ENCODE data around the gene LRRC55. TPM values are rescaled to one million over a fixed set of nuclear protein-coding genes. Genes with fewer than 3 reads are reported as not detected.

Gene LRRC55
- total and polyA plus RNA-seq, 2 donors (not counting 3 experiments of a cell fraction or from before 2014, with no cell fraction given) = not detected

- no peaks in the 10 kb centered on the region for H4K20me1 ChIP-seq (replicated peaks; ENCODE audit: control insufficient read depth, extremely low read depth, insufficient read depth, low read length)
- H3K4me3 ChIP-seq (replicated peaks in 1 of 3; ENCODE audit: insufficient read depth in 1 of 3, low read depth in 1 of 3, low read length in 3 of 3) = no peak overlapping the region
- H3K4me2 ChIP-seq (ENCODE audit: insufficient read depth, low read length) = no peak overlapping the region
- no peak for FAIRE-seq
- no peak overlapping the region for H3K27ac ChIP-seq (ENCODE audit: insufficient read depth, low read depth, low read length)
- no peaks in the 10 kb centered on the region for H3K9me3 ChIP-seq (replicated peaks; ENCODE audit: control insufficient read depth, insufficient read depth, low read length)
- H3K9me1 ChIP-seq (replicated peaks; ENCODE audit: control insufficient read depth, extremely low read depth, insufficient read depth, low read length) = no peaks in the 10 kb centered on the region
- POLR2A ChIA-PET = no interaction called here
- BruUV-seq (replicated peaks) = no TSS peak
- H3K79me2 ChIP-seq (ENCODE audit: control insufficient read depth, insufficient read depth, low read length) = no peaks in the 10 kb centered on the region
- H3K9ac ChIP-seq (replicated peaks; ENCODE audit: extremely low read depth, insufficient read depth, low read length) = no peak overlapping the region
- no peak for DNase-seq (ENCODE audit: low read depth, low spot score)
- H3K4me1 ChIP-seq (ENCODE audit: control insufficient read depth, extremely low read depth, insufficient read depth, low read length) = no peaks in the 10 kb centered on the region
- H3K36me3 ChIP-seq (ENCODE audit: control insufficient read depth in 2 of 2, extremely low read depth in 1 of 2, insufficient read depth in 2 of 2, low read length in 2 of 2) = no peaks in the 10 kb centered on the region
- CTCF ChIA-PET = no interaction called here
- dilution Hi-C loops (cut with MboI; ENCODE audit: extremely low pct_ligation_motif_present, low sequenced_read_pairs) (no loop called here), intact Hi-C loops (cut with micrococcal nuclease) (no loop called here)
- no peak for TF ChIP-seq JUN (IDR thresholded peaks at IDR 0.05; ENCODE audit: borderline replicate concordance, insufficient read depth, insufficient read length, low read depth)
- no peak for TF ChIP-seq EZH2 (IDR thresholded peaks at IDR 0.05; ENCODE audit: borderline replicate concordance, low read depth, low read length, severe bottlenecking)
- TF ChIP-seq, protein P1, sequence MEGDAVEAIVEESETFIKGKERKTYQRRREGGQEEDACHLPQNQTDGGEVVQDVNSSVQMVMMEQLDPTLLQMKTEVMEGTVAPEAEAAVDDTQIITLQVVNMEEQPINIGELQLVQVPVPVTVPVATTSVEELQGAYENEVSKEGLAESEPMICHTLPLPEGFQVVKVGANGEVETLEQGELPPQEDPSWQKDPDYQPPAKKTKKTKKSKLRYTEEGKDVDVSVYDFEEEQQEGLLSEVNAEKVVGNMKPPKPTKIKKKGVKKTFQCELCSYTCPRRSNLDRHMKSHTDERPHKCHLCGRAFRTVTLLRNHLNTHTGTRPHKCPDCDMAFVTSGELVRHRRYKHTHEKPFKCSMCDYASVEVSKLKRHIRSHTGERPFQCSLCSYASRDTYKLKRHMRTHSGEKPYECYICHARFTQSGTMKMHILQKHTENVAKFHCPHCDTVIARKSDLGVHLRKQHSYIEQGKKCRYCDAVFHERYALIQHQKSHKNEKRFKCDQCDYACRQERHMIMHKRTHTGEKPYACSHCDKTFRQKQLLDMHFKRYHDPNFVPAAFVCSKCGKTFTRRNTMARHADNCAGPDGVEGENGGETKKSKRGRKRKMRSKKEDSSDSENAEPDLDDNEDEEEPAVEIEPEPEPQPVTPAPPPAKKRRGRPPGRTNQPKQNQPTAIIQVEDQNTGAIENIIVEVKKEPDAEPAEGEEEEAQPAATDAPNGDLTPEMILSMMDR (IDR thresholded peaks at IDR 0.05; ENCODE audit: extremely low read depth in 1 of 2, insufficient read depth in 1 of 2, low read depth in 1 of 2, low read length in 2 of 2) = no peak
- no peak overlapping the region for H2AFZ ChIP-seq (ENCODE audit: low read depth, low read length)
- no peaks in the 10 kb centered on the region for H3K27me3 ChIP-seq (ENCODE audit: control insufficient read depth in 2 of 2, insufficient read depth in 2 of 2, low read length in 2 of 2)
Measured at GRCh38 chr11:57180964-57181363, 789 bp upstream of the LRRC55 start.

DNA sequence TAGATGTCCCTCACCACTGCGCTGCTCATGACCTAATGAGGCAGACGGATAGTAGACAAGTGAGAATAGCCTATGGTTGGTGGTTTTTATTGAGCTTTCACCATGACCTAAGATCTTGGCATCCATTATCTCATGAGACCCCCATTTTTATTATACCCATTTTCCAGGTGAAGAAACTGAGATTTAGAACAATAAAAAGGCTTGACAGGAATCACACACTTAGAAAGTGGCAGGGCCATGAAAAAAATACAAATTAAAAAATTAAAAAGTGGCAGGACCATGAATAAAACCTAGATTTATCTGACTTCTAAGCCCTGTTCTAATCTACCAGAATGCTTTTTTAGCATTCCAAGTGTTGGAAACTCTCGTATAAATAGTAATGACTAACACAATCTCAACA lies 1.1 kb downstream of the LRRC55 start:
- Histone ChIP-seq H3K4me3 (replicated peaks in 1 of 3; ENCODE audit: insufficient read depth in 1 of 3, low read depth in 1 of 3, low read length in 3 of 3) (no peak overlapping the region), H3K27ac (ENCODE audit: insufficient read depth, low read depth, low read length) (no peak overlapping the region), H3K9me1 (replicated peaks; ENCODE audit: control insufficient read depth, extremely low read depth, insufficient read depth, low read length) (no peaks in the 10 kb centered on the region), H3K79me2 (ENCODE audit: control insufficient read depth, insufficient read depth, low read length) (no peaks in the 10 kb centered on the region), H3K9me3 (replicated peaks; ENCODE audit: control insufficient read depth, insufficient read depth, low read length) (no peaks in the 10 kb centered on the region), H3K4me1 (ENCODE audit: control insufficient read depth, extremely low read depth, insufficient read depth, low read length) (no peaks in the 10 kb centered on the region), H4K20me1 (replicated peaks; ENCODE audit: control insufficient read depth, extremely low read depth, insufficient read depth, low read length) (no peaks in the 10 kb centered on the region), H3K36me3 (ENCODE audit: control insufficient read depth in 2 of 2, extremely low read depth in 1 of 2, insufficient read depth in 2 of 2, low read length in 2 of 2) (no peaks in the 10 kb centered on the region), H2AFZ (ENCODE audit: low read depth, low read length) (no peak overlapping the region), H3K9ac (replicated peaks; ENCODE audit: extremely low read depth, insufficient read depth, low read length) (no peak overlapping the region), H3K27me3 (ENCODE audit: control insufficient read depth in 2 of 2, insufficient read depth in 2 of 2, low read length in 2 of 2) (no peaks in the 10 kb centered on the region), H3K4me2 (ENCODE audit: insufficient read depth, low read length) (no peak overlapping the region)
- dilution Hi-C loops (cut with MboI; ENCODE audit: extremely low pct_ligation_motif_present, low sequenced_read_pairs) = no loop called here
- TF ChIP-seq POLR2AphosphoS5 (IDR thresholded peaks at IDR 0.05; ENCODE audit: insufficient read depth, low read depth, low read length) = no peak
- no peak for TF ChIP-seq MYC (IDR thresholded peaks at IDR 0.05; ENCODE audit: low read depth, low read length)
- TF ChIP-seq, protein P2, sequence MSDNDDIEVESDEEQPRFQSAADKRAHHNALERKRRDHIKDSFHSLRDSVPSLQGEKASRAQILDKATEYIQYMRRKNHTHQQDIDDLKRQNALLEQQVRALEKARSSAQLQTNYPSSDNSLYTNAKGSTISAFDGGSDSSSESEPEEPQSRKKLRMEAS (IDR thresholded peaks at IDR 0.05; ENCODE audit: insufficient read depth, insufficient read length) = no peak
- TF ChIP-seq EZH2 (IDR thresholded peaks at IDR 0.05; ENCODE audit: borderline replicate concordance, low read depth, low read length, severe bottlenecking) = no peak
- TF ChIP-seq JUN (IDR thresholded peaks at IDR 0.05; ENCODE audit: borderline replicate concordance, insufficient read depth, insufficient read length, low read depth) = no peak
- TF ChIP-seq FOS (IDR thresholded peaks at IDR 0.05; ENCODE audit: borderline replicate concordance, insufficient read depth, low read length) = no peak
- TF ChIP-seq GATA2 (IDR thresholded peaks at IDR 0.05; ENCODE audit: insufficient read depth, insufficient read length, low read depth, low read length) = no peak
- no peak for TF ChIP-seq POLR2A (IDR thresholded peaks at IDR 0.05; ENCODE audit: low read depth, low read length)
- TF ChIP-seq, protein P1 (IDR thresholded peaks at IDR 0.05; ENCODE audit: extremely low read depth in 1 of 2, insufficient read depth in 1 of 2, low read depth in 1 of 2, low read length in 2 of 2) = no peak
- FAIRE-seq (no peak), DNase-seq (ENCODE audit: low read depth, low spot score) (no peak)
- intact Hi-C loops (cut with micrococcal nuclease) = no loop called here
- ChIA-PET POLR2A (no interaction called here), CTCF (interaction anchor here (2.1 kb wide), 1 partner anchor 66 kb away, joined by 10 read pairs; no protein-coding TSS in a partner anchor)
- BruUV-seq (replicated peaks) = no TSS peak

Data from endothelial cell of umbilical vein (primary cell).